Liver (tissue), 9 donors: ENCODE results near the gene LUC7L3. TPM values are rescaled to one million over a fixed set of nuclear protein-coding genes. Genes with fewer than 3 reads are reported as not detected.

ENCODE experiments used
- DNase-seq: peaks from one replicate; pipeline ENCODE4 v3.0.0-alpha.2; 2017; ENCODE audit warnings: low spot score
- H3K27ac ChIP-seq, 2 donors: one replicate each; pipeline ENCODE4 v1.7.0; 2013; ENCODE audit warnings: inconsistent platforms in 2 of 2, low read length in 2 of 2, control low read depth in 1 of 2, low read depth in 1 of 2, mild to moderate bottlenecking in 1 of 2
- H3K27me3 ChIP-seq, 4 donors: one replicate each; pipeline versions ENCODE4 v1.6.1 to v1.7.0; 2013; ENCODE audit warnings: low read length in 3 of 4, inconsistent platforms in 1 of 4, mild to moderate bottlenecking in 1 of 4, moderate library complexity in 1 of 4; ENCODE audit not compliant: control insufficient read depth in 4 of 4, insufficient read depth in 4 of 4
- H3K36me3 ChIP-seq, 4 donors: one replicate each; pipeline versions ENCODE4 v1.6.1 to v1.7.0; 2013; ENCODE audit warnings: low read length in 3 of 4, mild to moderate bottlenecking in 3 of 4, low read depth in 1 of 4, moderate library complexity in 1 of 4; ENCODE audit not compliant: control insufficient read depth in 4 of 4, insufficient read depth in 3 of 4
- H3K4me1 ChIP-seq, 4 donors: one replicate each; pipeline versions ENCODE4 v1.6.1 to v1.7.0; 2013; ENCODE audit warnings: low read length in 3 of 4, mild to moderate bottlenecking in 3 of 4, moderate library complexity in 1 of 4; ENCODE audit not compliant: control insufficient read depth in 4 of 4, insufficient read depth in 4 of 4
- H3K4me3 ChIP-seq, 3 donors: one replicate each; pipeline versions ENCODE4 v1.6.1 to v1.7.0; 2013; ENCODE audit warnings: low read length in 3 of 3, control low read depth in 1 of 3, low read depth in 1 of 3, mild to moderate bottlenecking in 1 of 3
- H3K9ac ChIP-seq, 2 donors: one replicate each; pipeline ENCODE4 v1.7.0; 2013; ENCODE audit warnings: low read length in 2 of 2, mild to moderate bottlenecking in 2 of 2, moderate library complexity in 2 of 2, control low read depth in 1 of 2, low read depth in 1 of 2
- H3K9me3 ChIP-seq, 4 donors: one replicate each; pipeline versions ENCODE4 v1.6.1 to v1.7.0; 2013; ENCODE audit warnings: low read length in 3 of 4; ENCODE audit not compliant: control insufficient read depth in 4 of 4
- EGR1 ChIP-seq, 2 donors: IDR thresholded peaks; 2 replicates each; pipeline ENCODE4 v1.6.1; 2016 to 2018; ENCODE audit warnings: antibody characterized with exemption in 2 of 2, low read depth in 2 of 2
- FOXA1 ChIP-seq: IDR thresholded peaks from 2 replicates; pipeline ENCODE4 v1.6.1; 2016; ENCODE audit warnings: antibody characterized with exemption
- FOXA2 ChIP-seq: IDR thresholded peaks from 2 replicates; pipeline ENCODE4 v1.6.1; 2016; ENCODE audit warnings: antibody characterized with exemption
- GABPA ChIP-seq, 2 donors: IDR thresholded peaks in 1 of 2; conservative IDR thresholded peaks in 1 of 2; 2 replicates each; pipeline ENCODE4 v1.6.1; 2016; ENCODE audit warnings: antibody characterized with exemption in 2 of 2, mild to moderate bottlenecking in 1 of 2, moderate library complexity in 1 of 2
- HNF4A ChIP-seq, 2 donors: conservative IDR thresholded peaks; 2 replicates each; pipeline ENCODE4 v1.6.1; 2016; ENCODE audit warnings: antibody characterized with exemption in 2 of 2, mild to moderate bottlenecking in 2 of 2
- HNF4G ChIP-seq: IDR thresholded peaks from 2 replicates; pipeline ENCODE4 v1.6.1; 2016; ENCODE audit warnings: antibody characterized with exemption
- JUND ChIP-seq, 2 donors: IDR thresholded peaks; 2 replicates each; pipeline ENCODE4 v1.6.1; 2016; ENCODE audit warnings: antibody characterized with exemption in 2 of 2
- NR2F2 ChIP-seq: IDR thresholded peaks from 2 replicates; pipeline ENCODE4 v1.6.1; 2016; ENCODE audit warnings: antibody characterized with exemption
- RAD21 ChIP-seq, 2 donors: IDR thresholded peaks; 2 replicates each; pipeline ENCODE4 v1.6.1; 2016; ENCODE audit warnings: antibody characterized with exemption in 2 of 2, mild to moderate bottlenecking in 2 of 2
- RXRA ChIP-seq, 2 donors: IDR thresholded peaks; 2 replicates each; pipeline ENCODE4 v1.6.1; 2017 to 2018; ENCODE audit warnings: antibody characterized with exemption in 2 of 2, mild to moderate bottlenecking in 1 of 2
- SP1 ChIP-seq: IDR thresholded peaks from 2 replicates; pipeline ENCODE4 v1.6.1; 2018; ENCODE audit warnings: antibody characterized with exemption, mild to moderate bottlenecking
- TAF1 ChIP-seq: conservative IDR thresholded peaks from 2 replicates; pipeline ENCODE4 v1.6.1; 2016; ENCODE audit warnings: antibody characterized with exemption, mild to moderate bottlenecking
- YY1 ChIP-seq: IDR thresholded peaks from 2 replicates; pipeline ENCODE4 v1.6.1; 2016; ENCODE audit warnings: antibody characterized with exemption, mild to moderate bottlenecking
- WGBS: extraction: QIAGEN DNeasy Blood & Tissue Kit; methylation state at CpG from one replicate; pipeline ENCODE4 v1.1.7; 2013; 5-methylcytosine and 5-hydroxymethylcytosine counted together
- polyA plus RNA-seq, 2 donors: library from polyadenylated mRNA; stranded (reverse) in 1 of 2; unstranded in 1 of 2; fragments of 200-250 nt in 1 of 2; fragments of >200 nt in 1 of 2; fragmentation: Nextera tagmentation in 1 of 2; extraction: Ambion mirVana in 1 of 2; gene quantifications; one replicate each; pipeline versions ENCODE4 v1.2.1 to v1.2.3, GENCODE V29; 2013 to 2015
- total RNA-seq, 2 donors: library from RNA; depleted of rRNA; stranded (reverse); fragments of >200 nt; gene quantifications; one replicate each; pipeline ENCODE4 v1.2.3, GENCODE V29; 2014
- TF ChIP-seq, protein P1 (sequence below): IDR thresholded peaks from 2 replicates; pipeline ENCODE4 v1.6.1; 2016; ENCODE audit warnings: antibody characterized with exemption, mild to moderate bottlenecking
- TF ChIP-seq, protein P2 (sequence below): IDR thresholded peaks from 2 replicates; pipeline ENCODE4 v1.6.1; 2016; ENCODE audit warnings: antibody characterized with exemption
- TF ChIP-seq, protein P3 (sequence below): IDR thresholded peaks from 2 replicates; pipeline ENCODE4 v1.6.1; 2016; ENCODE audit warnings: antibody characterized with exemption
- TF ChIP-seq, protein P4 (sequence below): fragments of 150-350 bp; IDR thresholded peaks from 2 replicates; pipeline ENCODE4 v1.5.1; 2017; ENCODE audit warnings: improper control_type of control experiment, low read depth, low read length; ENCODE audit not compliant: missing input control
- TF ChIP-seq, protein P5 (sequence below): IDR thresholded peaks from 2 replicates; pipeline ENCODE4 v1.6.1; 2016; ENCODE audit warnings: antibody characterized with exemption
- donor health status: healthy.
- donor health status: healthy.
- donor health status: healthy.
- donor health status: healthy.
- donor health status: healthy.

LUC7L3 gene
- total and polyA plus RNA-seq, 4 donors: 15.5 to 126 (median 26.2) TPM

DNA sequence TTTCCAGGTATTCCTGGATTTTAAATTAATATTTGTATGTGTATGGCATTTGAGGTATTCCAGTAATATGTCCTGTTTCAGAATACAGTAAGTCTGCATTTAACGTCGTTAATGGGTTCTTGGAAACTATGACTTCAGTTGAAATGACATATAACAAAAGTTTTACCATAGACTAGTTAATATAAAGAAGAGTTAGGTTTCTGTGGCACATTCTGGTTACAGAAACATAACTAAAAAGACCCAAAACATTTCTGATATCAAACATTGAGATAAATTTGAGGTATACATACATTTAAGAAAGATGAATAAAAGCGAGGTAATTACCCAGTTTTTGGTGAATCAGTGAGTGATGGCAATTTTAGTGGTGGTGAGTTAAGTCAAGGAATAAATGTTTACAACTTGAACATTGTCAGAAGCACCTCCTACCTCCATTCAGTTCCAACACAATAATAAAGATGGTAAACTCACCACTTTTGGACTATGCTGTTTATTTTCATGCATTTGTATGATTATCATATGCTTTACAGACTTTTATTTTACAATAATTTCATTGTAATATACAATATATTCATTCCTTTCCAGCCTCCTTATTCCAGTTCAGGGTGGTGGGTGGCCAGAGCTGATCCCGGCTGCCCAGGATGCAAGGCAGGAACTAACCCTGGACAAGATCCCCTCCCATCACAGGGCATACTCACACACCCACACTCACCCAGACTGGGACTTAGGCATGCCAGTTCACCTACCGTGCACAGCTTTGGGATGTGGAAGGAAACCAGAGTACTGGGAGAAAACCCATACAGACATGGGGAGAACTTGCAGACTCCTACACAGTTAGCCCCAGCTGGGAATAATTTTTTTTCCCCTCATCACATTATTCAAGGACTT is 9.7 kb downstream of the LUC7L3 start:
- Histone ChIP-seq H3K4me3 (no peak overlapping the region), H3K4me1 (peaks cover 9 to 38% (median 34%) of the 10 kb centered on the region in 4 donors), H3K9ac (no peak overlapping the region), H3K36me3 (peaks cover 0 to 3% (median 0%) of the 10 kb centered on the region in 4 donors), H3K9me3 (no peaks in the 10 kb centered on the region), H3K27me3 (no peaks in the 10 kb centered on the region), H3K27ac (no peak overlapping the region)
- TF ChIP-seq FOXA1 (no peak), EGR1 (IDR thresholded peaks at IDR 0.05; ENCODE audit: low read depth in 2 of 2) (no peak), YY1 (no peak), SP1 (no peak), FOXA2 (no peak), HNF4G (no peak), TAF1 (no peak), NR2F2 (no peak), JUND (IDR thresholded peaks at IDR 0.05) (no peak), HNF4A (conservative IDR thresholded peaks at IDR 0.05) (no peak), RAD21 (IDR thresholded peaks at IDR 0.05) (no peak), GABPA (IDR thresholded peaks at IDR 0.05 in 1 of 2, conservative IDR thresholded peaks at IDR 0.05 in 1 of 2) (no peak), RXRA (IDR thresholded peaks at IDR 0.05) (no peak)
- TF ChIP-seq, protein P1, sequence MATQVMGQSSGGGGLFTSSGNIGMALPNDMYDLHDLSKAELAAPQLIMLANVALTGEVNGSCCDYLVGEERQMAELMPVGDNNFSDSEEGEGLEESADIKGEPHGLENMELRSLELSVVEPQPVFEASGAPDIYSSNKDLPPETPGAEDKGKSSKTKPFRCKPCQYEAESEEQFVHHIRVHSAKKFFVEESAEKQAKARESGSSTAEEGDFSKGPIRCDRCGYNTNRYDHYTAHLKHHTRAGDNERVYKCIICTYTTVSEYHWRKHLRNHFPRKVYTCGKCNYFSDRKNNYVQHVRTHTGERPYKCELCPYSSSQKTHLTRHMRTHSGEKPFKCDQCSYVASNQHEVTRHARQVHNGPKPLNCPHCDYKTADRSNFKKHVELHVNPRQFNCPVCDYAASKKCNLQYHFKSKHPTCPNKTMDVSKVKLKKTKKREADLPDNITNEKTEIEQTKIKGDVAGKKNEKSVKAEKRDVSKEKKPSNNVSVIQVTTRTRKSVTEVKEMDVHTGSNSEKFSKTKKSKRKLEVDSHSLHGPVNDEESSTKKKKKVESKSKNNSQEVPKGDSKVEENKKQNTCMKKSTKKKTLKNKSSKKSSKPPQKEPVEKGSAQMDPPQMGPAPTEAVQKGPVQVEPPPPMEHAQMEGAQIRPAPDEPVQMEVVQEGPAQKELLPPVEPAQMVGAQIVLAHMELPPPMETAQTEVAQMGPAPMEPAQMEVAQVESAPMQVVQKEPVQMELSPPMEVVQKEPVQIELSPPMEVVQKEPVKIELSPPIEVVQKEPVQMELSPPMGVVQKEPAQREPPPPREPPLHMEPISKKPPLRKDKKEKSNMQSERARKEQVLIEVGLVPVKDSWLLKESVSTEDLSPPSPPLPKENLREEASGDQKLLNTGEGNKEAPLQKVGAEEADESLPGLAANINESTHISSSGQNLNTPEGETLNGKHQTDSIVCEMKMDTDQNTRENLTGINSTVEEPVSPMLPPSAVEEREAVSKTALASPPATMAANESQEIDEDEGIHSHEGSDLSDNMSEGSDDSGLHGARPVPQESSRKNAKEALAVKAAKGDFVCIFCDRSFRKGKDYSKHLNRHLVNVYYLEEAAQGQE: no peak
- TF ChIP-seq, protein P2, sequence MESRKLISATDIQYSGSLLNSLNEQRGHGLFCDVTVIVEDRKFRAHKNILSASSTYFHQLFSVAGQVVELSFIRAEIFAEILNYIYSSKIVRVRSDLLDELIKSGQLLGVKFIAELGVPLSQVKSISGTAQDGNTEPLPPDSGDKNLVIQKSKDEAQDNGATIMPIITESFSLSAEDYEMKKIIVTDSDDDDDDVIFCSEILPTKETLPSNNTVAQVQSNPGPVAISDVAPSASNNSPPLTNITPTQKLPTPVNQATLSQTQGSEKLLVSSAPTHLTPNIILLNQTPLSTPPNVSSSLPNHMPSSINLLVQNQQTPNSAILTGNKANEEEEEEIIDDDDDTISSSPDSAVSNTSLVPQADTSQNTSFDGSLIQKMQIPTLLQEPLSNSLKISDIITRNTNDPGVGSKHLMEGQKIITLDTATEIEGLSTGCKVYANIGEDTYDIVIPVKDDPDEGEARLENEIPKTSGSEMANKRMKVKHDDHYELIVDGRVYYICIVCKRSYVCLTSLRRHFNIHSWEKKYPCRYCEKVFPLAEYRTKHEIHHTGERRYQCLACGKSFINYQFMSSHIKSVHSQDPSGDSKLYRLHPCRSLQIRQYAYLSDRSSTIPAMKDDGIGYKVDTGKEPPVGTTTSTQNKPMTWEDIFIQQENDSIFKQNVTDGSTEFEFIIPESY: no peak
- TF ChIP-seq, protein P3, sequence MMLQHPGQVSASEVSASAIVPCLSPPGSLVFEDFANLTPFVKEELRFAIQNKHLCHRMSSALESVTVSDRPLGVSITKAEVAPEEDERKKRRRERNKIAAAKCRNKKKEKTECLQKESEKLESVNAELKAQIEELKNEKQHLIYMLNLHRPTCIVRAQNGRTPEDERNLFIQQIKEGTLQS: no peak
- TF ChIP-seq, protein P4, sequence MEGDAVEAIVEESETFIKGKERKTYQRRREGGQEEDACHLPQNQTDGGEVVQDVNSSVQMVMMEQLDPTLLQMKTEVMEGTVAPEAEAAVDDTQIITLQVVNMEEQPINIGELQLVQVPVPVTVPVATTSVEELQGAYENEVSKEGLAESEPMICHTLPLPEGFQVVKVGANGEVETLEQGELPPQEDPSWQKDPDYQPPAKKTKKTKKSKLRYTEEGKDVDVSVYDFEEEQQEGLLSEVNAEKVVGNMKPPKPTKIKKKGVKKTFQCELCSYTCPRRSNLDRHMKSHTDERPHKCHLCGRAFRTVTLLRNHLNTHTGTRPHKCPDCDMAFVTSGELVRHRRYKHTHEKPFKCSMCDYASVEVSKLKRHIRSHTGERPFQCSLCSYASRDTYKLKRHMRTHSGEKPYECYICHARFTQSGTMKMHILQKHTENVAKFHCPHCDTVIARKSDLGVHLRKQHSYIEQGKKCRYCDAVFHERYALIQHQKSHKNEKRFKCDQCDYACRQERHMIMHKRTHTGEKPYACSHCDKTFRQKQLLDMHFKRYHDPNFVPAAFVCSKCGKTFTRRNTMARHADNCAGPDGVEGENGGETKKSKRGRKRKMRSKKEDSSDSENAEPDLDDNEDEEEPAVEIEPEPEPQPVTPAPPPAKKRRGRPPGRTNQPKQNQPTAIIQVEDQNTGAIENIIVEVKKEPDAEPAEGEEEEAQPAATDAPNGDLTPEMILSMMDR: no peak
- TF ChIP-seq, protein P5, sequence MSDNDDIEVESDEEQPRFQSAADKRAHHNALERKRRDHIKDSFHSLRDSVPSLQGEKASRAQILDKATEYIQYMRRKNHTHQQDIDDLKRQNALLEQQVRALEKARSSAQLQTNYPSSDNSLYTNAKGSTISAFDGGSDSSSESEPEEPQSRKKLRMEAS: no peak
- no peak for DNase-seq
- 74% methylated on average over 5 of the region's 5 CpGs for WGBS
